ENCODE data around the gene CIRBP.

DNA sequence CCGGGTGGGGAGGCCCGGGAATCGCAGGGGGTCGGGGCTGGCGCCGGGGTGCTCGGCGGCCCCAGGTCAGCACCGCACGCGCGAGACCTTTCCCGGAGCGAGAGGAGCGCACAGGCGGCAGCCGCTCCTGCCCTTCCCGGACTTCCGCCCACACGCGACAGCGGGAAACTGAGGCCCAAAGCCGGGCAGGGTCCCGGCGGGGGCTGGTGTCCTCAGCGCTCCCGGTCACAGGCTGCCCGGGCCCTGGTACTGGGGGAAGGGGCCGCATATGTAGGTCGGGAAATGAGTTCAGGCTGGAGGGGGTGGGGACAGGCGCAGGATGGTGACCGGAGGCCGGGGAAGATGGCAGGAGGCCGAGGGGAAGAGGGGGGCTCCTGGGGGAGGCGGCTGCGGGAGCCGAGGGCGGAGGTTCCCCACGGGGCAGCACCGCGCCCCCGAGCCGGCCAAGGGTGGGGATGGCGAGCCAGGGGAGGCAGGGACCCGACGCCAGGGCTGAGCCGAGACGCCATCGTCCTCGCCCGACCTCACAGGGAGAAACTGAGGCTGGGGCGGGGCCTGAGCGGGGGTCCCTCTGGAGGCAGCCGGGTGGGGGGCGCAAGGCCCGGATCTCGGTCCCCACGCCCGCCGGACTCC is 32.0 kb upstream of the CIRBP start:
- TF ChIP-seq, protein P1, sequence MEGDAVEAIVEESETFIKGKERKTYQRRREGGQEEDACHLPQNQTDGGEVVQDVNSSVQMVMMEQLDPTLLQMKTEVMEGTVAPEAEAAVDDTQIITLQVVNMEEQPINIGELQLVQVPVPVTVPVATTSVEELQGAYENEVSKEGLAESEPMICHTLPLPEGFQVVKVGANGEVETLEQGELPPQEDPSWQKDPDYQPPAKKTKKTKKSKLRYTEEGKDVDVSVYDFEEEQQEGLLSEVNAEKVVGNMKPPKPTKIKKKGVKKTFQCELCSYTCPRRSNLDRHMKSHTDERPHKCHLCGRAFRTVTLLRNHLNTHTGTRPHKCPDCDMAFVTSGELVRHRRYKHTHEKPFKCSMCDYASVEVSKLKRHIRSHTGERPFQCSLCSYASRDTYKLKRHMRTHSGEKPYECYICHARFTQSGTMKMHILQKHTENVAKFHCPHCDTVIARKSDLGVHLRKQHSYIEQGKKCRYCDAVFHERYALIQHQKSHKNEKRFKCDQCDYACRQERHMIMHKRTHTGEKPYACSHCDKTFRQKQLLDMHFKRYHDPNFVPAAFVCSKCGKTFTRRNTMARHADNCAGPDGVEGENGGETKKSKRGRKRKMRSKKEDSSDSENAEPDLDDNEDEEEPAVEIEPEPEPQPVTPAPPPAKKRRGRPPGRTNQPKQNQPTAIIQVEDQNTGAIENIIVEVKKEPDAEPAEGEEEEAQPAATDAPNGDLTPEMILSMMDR (IDR thresholded peaks at IDR 0.05; ENCODE audit: low read depth, low read length), result no peak
- TF ChIP-seq POLR2A (IDR thresholded peaks at IDR 0.05; ENCODE audit: extremely low read depth, insufficient read length), result no peak
- TF ChIP-seq MYC (IDR thresholded peaks at IDR 0.05; ENCODE audit: low read depth, low read length), result no peak
- TF ChIP-seq, protein P2, sequence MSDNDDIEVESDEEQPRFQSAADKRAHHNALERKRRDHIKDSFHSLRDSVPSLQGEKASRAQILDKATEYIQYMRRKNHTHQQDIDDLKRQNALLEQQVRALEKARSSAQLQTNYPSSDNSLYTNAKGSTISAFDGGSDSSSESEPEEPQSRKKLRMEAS (IDR thresholded peaks at IDR 0.05; ENCODE audit: low read depth, low read length), result no peak
